Limb (tissue), 2 donors: Measurements from ENCODE around the gene CMAS.
"Not testable (repeated sequence)": the region's sequence is repeated elsewhere in the genome, so short reads cannot be mapped to it uniquely, and the experiment has no call there.

Experiments used
- DNase-seq, 2 donors: peaks; one replicate each; pipeline ENCODE4 v3.0.0-alpha.2; 2016; ENCODE audit errors: extremely low spot score in 2 of 2

Gene CMAS

GRCh38 chr12:22046968-22047390 is 961 bp downstream of the CMAS start:
- no peak for DNase-seq

DNA sequence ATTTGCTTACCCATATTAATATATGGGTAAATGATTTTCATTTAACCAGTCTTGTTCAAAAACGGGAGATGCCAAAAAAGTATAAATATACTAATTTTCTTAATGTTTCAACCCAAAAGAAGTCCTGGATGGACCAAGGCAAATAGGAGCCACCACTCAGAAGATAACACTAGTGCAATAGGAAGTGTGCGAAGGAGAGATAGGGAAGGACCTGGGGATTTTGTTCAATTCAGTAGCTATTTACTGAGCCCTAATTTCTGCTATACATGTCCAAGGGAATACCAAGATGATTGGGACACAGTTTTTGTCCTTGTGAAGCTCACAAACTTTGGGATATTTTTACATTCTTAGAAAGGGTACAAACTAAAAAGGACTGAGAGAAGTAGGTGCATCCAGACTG is 1.5 kb downstream of the CMAS start:
- no peak for DNase-seq

GRCh38 chr12:22048351-22049041 is 2.5 kb downstream of the CMAS start:
- no peak for DNase-seq

GRCh38 chr12:22050078-22050477 is 4.1 kb downstream of the CMAS start:
- DNase-seq = no peak

- DNase-seq = no peak
These were observed 5.2 kb downstream of the CMAS start for GRCh38 chr12:22051114-22051698.

DNA sequence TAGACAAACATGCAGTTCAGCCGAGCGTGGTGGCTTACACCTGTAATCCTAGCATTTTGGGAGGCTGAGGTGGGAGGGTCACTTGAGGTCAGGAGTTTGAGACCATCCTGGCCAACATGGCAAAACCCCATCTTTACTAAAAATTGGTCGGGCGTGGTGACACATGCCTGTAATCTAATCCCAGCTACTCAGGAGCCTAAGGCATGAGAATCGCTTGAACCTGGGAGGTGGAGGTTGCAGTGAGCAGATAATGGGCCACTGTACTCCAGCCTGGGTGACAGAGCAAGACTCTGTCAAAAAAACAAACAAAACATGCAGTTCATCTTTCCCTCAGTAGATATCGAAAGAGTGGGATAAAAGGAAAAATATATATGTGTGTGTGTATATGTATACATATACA is 7.0 kb downstream of the CMAS start:
- DNase-seq = not testable (repeated sequence)

DNA sequence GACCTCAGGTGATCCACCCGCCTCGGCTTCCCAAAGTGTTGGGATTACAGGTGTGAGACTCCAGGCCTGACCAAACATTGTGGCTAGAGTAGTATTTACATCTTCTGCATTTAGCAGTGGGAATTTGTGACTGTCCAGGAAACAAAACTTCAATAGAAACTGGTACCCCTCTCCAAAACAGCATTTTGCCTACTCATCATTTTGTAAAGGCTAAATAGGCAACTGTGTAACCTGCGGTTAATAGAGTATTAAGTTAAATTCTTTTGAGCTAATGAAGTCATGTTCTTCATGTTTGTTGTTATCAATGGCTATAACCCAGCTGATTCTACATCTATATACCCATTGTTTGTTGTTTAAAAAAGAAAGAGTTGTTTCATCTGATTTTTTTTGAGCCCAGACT is 8.1 kb downstream of the CMAS start:
- DNase-seq = no peak

GRCh38 chr12:22056607-22057006 is 10.6 kb downstream of the CMAS start:
- DNase-seq = no peak

DNA sequence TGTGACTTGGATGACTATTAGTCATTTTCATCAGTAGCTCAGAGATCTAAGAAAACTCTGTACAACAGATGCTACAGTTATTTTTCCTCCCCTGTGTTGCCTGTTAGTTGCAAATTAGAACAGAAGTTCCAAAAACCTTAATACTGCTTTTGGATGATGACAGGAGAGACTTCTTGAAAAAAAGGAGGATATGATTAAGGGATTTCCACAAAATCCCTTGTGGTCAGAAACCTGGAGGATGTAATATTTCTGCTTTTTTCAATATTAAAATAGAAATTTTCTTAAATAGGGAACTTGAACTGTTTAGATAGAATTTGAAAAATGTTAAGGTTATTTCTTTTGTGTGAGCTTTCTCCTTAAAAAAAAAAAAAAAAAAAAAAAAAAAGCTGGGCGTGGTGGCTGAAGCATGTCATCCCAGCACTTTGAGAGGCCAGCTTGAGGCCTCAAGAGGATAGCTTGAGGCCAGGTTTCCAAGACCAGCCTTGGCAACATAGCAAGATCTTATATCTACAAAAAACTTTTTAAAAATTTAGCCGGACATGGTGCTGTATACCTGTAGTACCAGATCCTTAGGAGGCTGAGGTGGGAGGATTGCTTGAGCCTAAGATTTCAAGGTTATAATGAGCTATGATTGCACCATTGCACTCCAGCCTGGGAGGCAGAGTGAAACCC is 14.1 kb downstream of the CMAS start:
- no peak for DNase-seq

DNA sequence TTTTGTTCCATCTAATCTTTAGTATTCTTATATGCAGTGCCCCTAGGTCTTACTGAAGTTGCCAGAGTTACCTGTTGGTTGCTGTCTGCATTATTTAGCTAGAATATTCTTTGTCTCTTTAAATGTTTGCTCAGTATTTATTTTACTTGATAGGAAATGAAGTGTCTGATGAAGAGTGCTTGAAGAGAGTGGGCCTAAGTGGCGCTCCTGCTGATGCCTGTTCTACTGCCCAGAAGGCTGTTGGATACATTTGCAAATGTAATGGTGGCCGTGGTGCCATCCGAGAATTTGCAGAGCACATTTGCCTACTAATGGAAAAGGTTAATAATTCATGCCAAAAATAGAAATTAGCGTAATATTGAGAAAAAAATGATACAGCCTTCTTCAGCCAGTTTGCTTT is 18.9 kb downstream of the CMAS start:
- no peak for DNase-seq

DNA sequence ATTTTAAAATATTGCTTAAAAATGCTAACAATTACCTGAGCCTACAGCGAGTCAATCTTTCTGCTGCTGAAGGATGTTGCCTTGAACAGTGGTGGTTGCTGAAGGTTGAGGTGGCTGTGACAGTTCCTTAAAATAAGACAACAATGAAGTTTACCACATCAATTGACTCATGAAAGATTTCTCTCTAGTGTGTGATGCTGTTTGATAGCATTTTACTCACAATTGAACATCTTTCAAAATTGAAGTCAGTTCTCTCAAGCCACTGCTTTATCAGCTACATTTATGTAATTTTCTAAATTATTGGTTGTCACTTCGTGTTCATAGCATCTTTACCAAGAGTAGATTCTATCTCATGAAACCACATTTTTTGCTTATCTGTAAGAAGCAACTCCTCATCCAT is 20.3 kb downstream of the CMAS start:
- DNase-seq = no peak

GRCh38 chr12:22069851-22070250 is 23.8 kb downstream of the CMAS start:
- DNase-seq = no peak

DNA sequence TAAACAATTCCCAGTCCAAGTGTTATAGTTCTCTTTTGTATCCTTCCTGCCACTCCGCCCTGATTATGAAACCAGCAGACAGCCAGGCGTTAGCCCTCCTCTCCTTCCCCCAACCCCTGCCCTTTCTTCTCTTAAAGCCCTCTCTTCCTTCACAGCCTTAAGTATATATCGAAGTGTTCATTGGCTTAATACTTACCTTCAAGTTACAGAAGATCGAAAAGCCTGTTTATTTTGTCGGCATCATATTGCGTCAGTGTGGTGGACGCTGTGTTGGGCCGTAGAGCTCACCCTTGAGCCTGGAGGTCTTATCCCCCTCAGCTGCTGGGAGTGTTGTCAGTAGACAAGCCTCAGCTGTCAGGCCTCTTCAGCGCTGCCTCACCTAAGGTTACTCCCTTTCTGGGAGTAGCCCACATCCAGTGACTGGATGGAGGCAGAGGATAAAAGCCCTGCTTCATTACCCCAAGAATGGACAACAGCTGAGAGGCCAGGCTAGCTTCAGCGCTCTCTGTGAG is 36.2 kb downstream of the CMAS start:
- no peak for DNase-seq

DNA sequence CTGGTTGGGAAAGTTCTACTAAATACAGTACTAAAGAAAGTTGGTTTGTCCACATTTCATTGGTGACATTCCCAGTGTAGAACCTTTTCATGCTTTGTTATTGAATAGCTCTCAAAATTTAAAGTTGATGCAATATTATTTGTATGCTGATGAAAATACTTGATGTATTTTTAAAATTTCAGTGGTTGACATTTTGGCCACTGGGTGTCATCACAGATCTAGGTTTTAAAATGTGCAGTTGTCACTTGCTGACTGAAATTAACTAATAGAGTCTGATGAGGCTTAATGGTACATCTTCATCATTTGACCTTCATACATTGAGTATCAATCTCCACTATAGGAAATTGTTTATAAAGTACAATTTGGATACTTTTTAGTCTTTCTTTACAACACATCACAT is 37.1 kb downstream of the CMAS start:
- peak in 1 of 2 donors; percentile 46 for DNase-seq

DNA sequence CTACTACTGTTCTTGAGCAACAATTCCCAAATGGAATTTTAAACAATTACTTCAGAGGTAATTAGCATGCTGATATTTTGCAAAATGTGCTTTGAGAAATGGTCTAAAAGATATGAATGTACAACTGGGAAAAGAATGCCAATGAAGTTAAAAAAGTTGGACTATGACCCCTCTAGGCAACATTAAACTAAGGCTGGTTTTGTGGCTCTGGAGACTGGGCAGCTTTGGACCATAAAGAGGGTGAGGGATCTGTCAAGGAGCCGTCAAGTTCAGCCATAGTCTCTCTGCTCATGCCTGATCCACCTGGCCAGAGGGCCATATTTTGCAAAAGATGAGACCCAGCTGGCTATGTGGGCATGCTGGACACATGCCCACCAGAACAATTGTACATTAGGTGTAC is 38.8 kb downstream of the CMAS start:
- no peak for DNase-seq

- DNase-seq = no peak
These were observed 42.9 kb downstream of the CMAS start for GRCh38 chr12:22088886-22089285.

- DNase-seq = no peak
These were observed 43.5 kb downstream of the CMAS start for GRCh38 chr12:22089486-22089885.

- DNase-seq = not testable (repeated sequence)
These were observed 53.0 kb downstream of the CMAS start for GRCh38 chr12:22099062-22099461.

DNA sequence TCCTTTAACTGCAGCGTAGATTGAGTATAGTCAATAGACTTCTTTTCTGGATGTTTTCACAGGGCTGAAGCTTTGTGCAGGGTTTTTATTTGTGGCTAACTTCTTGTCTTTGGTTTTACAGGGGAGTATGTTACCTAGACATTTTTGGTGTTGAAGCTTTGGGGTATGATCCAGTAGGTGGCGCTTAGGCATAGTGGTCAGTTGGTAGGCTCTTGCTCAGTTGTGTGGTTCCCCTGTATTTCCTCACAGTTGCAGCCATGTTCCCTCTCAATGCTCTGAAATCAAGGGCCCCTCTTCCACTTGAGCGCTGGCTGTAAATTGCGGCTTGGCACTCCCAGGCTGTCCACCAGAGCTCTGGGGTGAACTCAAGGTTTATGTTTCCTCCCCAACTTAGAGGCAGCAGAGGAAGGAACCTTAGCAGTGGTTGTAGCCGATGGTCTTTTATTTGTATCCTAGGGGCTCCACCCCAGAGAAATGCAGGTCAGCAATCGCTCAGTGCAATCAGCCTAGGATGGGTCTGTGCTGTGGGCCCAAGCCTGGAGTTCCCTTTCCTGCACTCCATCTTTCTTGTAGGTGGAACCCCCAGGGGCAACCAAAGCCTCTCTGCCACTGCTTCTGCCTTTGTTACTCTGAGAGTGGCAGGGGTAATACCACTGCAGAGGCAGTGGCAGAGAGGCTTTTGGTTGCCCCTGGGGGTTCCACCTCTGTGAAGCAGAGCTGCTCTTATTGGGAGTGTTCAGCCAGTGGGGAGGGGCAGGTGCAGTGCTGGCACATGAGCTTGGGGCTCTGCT is 55.1 kb downstream of the CMAS start:
- peak in 1 of 2 donors; percentile 38 for DNase-seq

GRCh38 chr12:22101749-22102243 is 55.8 kb downstream of the CMAS start:
- DNase-seq = peak; percentile 27 to 49

DNA sequence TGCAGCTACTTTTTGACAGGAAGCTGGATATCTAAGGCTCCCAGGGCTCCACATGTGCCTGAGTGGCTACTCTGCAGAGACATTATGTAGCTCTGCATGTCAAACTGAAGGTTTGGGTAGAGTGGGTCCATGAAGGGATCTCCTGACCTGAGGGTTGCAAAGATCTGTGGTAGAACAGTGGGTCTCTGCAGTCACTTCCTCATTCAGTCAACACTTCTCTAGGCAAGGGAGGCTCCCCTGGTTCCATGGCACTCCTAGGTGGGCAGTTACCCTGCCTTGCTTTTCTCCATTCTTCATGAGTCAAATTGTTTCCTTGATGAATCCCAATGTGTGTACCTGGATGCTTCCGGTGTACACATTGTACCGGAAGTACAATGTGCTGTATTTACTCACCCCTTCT is 57.4 kb downstream of the CMAS start:
- DNase-seq = no peak

DNA sequence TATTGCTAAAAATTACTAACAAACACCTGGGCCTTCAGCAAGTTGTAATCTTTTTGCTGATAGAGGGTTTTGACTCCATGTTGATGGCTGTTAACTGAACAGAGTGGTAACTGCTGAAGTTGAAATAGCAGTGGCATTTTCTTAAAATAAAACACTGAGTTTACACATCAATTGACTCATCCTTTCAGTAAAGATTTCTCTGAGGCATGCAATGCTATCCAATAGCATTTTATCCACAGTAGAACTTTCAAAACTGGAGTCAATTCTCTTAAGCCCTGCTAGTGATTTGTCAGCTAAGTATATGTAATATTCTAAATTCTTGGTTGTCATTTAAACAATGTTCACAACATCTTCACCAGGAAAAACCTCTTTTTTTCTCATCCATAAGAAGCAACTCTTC is 59.5 kb downstream of the CMAS start:
- DNase-seq = no peak
